ENCODE data around the gene KIF26B.
A peak's percentile ranks its signal among the peaks of the same experiment; 100 is the strongest.

- TF ChIP-seq CTCF (IDR thresholded peaks at IDR 0.05) (peak; percentile 57 to 82 (median 69)), POLR2A (IDR thresholded peaks at IDR 0.05) (no peak)
Observed at GRCh38 chr1:245156041-245156735, 1.4 kb downstream of the KIF26B start.

All from transverse colon (tissue), 3 donors.